GM12873 (cell line): ENCODE results near the gene PTPRN2.

Experiments
- CTCF ChIP-seq: IDR thresholded peaks from 2 replicates; pipeline ENCODE4 v1.5.1; 2012; ENCODE audit warnings: low read depth, mild to moderate bottlenecking, moderate library complexity, low read length, control low read depth; ENCODE audit not compliant: insufficient read depth; ENCODE audit errors: missing control alignments

PTPRN2 gene

DNA sequence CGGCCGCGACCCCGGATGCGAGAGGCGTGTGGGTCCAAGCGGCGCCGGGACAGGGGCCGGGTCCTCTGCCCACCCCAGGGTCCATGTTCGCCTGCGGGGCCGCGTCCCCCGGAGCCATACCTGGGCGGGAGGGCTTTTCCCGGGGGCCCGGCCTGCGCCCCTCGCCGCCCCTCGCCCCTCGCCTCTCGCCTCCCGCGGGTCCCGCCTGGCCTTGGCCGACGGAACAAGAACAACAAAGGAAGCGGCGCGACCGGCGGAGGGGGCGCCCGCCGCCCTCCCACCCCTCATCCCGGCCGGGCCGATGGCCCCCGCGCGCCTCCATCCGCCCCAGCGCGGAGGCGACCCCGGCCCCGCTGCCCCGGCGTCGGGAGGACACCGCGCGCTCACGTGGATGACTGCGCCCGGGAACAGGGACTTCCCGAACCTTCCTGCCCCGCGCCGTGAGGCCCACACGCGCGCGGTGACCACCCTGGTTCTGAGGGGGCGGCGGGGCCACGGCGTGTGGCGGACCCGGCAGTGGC, 902.7 kb downstream of the PTPRN2 start:
- no peak for TF ChIP-seq CTCF

DNA sequence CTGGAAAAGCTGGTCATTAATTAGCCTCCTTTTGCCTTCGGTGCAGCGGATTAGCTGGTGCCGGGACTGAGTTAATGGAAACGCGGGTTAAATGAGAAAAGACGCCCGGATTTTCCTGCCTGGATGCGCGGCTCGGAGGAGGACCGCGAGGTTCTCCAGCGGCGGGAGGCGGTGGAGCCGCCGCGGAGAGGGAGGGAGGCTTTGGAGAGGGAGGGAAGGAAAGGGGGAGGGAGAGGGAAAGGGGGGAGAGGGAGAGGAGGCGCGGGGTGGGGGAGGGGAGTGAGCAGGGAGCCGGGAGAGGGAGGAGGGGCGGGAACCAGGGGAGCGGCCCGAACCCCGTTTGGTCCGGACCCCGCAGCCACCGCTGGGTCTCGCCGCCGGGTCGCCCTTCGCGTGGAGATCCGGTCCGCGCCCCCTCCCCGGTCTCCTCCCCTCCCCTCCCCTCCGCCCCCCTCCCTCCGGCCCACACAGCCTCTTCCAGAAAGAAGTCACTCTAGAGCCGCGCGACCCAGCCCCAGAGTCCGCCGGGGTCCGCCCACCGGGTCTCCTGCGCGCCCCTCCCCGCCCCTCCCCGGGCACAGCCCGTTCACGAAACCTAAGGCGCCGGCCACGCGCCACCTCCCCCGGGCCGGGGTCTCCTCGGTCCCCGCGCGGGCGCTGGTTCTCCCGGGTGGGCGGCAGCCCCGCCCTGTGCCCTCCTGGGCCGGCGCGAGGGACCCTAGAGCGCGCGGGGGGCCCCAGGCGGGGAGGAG, 903.3 kb downstream of the PTPRN2 start:
- no peak for TF ChIP-seq CTCF

- TF ChIP-seq CTCF: no peak
Measured at GRCh38 chr7:157683747-157684156, 903.9 kb downstream of the PTPRN2 start.

DNA sequence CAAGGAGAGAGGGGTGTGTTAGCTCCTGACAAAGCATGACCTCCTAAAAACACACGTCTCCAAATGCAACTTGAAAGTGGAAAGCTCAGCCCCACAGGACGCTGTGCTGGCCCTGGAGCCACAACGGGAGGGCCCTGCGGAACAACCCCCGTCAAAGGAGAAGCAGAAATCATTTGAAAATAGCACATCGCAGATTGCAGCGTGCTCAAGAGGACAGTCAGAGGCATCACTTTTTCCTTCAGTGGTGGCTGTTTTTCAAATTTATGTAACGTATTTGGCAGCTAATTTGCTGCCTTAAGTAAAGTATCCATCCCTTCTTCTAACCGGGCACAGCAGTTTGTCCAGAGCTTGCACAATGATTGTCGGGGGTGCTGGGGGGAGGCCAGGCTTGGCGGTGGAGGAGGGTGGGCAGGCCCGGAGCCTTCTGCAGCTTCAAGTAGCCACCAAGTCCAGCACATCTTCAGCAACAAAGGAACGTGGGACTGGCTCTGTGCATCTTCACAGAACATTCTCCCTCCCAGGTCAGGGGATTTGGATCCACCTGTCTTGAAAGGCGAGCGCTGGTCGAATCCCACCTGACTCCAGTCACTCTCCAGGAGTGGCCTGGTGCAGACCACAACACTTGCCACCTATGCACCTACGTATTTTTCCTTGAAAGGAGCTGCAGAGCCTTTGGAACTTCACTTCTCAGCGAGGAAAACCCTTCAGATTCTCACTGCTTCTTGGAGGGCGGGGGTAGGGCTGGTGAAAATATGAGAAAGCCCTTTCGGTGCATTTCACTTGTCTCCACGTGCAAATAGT, 904.5 kb downstream of the PTPRN2 start:
- no peak for TF ChIP-seq CTCF

DNA sequence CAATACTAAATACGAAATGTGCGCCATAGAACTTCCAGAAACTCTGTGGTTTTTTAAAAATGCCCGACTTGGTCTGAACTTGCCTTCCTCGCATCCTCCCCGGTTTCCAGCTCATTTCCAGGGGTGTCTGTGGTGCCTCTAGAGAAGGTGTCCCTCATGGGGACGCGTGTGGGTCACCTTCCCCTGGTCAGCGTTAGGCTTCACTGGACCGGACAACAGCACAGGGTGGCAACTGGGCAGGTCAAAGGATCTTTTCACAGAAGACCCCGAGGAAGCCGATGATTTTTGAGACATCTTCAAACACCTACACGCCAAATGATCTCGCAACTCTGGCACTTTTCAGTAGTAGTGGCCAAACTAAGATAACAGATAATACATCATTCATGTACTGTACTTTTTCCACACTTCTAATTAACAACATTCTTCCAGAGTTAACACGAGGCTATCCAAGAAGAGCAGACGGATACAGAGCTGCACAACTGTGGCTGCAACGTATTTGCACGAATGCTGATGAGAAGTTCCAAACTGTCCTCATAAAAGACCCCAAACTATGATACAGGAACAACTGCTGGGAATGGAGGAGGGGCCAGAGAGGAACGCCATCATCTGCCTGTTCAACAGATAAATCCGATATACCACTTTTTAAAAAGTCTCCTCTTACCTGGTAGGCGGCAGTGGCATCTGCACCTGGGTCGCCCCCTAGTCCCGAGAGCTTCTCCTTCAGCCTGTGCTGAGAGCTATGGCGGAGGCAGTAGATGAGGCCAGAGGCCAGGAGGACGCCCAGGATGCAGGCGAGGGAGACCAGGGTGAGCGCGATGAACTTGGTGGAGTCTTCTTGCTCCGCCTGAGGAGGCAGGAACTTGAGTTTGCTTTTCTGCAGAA, 905.3 kb downstream of the PTPRN2 start:
- no peak for TF ChIP-seq CTCF

- TF ChIP-seq CTCF: no peak
Measured at GRCh38 chr7:157679607-157680006, 908.0 kb downstream of the PTPRN2 start.
